ENCODE results near the gene BMPER.

DNA sequence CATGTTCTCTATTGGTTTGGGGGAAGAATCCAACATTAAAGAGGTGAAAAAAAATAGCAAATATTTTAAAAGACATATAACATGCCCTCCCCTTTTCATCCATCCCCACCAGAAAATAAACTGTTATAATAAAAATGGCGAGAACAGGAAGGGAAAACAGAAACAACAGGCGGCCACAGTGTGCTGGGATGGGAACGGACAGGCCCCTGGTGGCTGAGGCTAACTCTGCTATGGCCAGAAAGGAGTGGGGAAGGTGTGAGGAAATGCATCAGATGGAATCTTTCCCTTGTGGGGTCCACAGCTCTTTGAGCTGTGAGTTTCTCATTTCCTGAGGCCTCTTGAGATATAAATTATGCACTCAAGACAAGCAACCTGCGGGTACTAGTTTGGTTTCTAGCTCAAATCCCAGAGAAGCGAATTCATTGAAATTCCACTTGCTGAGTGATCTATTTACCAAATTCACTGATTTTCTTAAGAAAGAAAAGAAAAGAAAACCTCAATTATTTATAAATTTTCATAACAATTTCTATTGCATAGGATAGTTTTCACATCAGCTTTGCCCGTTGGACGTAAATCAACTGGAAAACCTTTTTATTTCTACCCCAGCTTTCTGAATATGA is 139.5 kb downstream of the BMPER start:
- TF ChIP-seq, protein P1, sequence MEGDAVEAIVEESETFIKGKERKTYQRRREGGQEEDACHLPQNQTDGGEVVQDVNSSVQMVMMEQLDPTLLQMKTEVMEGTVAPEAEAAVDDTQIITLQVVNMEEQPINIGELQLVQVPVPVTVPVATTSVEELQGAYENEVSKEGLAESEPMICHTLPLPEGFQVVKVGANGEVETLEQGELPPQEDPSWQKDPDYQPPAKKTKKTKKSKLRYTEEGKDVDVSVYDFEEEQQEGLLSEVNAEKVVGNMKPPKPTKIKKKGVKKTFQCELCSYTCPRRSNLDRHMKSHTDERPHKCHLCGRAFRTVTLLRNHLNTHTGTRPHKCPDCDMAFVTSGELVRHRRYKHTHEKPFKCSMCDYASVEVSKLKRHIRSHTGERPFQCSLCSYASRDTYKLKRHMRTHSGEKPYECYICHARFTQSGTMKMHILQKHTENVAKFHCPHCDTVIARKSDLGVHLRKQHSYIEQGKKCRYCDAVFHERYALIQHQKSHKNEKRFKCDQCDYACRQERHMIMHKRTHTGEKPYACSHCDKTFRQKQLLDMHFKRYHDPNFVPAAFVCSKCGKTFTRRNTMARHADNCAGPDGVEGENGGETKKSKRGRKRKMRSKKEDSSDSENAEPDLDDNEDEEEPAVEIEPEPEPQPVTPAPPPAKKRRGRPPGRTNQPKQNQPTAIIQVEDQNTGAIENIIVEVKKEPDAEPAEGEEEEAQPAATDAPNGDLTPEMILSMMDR (IDR thresholded peaks at IDR 0.05): no peak
- TF ChIP-seq POLR2A (IDR thresholded peaks at IDR 0.05): no peak

Measured in lower leg skin (tissue), 3 donors.